Stimulated activated CD4-positive, alpha-beta T cell treated with anti-CD3 and anti-CD28 coated beads, Interleukin-1b, Interleukin-23, amount 100 ng/mL, for 1 hour (primary cell): ENCODE data around the gene CADPS2.
"Not testable (repeated sequence)": the region's sequence is repeated elsewhere in the genome, so short reads cannot be mapped to it uniquely, and the experiment has no call there.

Experiments
- DNase-seq, 2 donors: peaks; one replicate each; pipeline ENCODE4 v3.0.0-alpha.2; 2020; ENCODE audit warnings: low read depth in 2 of 2

Gene CADPS2

GRCh38 chr7:122675011-122675410, 211.2 kb downstream of the CADPS2 start:
- no peak for DNase-seq

GRCh38 chr7:122674502-122674901, 211.8 kb downstream of the CADPS2 start:
- no peak for DNase-seq

GRCh38 chr7:122673951-122674350, 212.3 kb downstream of the CADPS2 start:
- no peak for DNase-seq

GRCh38 chr7:122672536-122672935, 213.7 kb downstream of the CADPS2 start:
- DNase-seq = no peak

- DNase-seq = no peak
Observed at GRCh38 chr7:122663733-122664132, 222.5 kb downstream of the CADPS2 start.

GRCh38 chr7:122658856-122659255, 227.4 kb downstream of the CADPS2 start:
- DNase-seq = no peak

- DNase-seq = no peak
Observed at GRCh38 chr7:122653685-122654084, 232.6 kb downstream of the CADPS2 start.

GRCh38 chr7:122652876-122653275, 233.4 kb downstream of the CADPS2 start:
- DNase-seq = no peak

GRCh38 chr7:122651451-122651850, 234.8 kb downstream of the CADPS2 start:
- no peak for DNase-seq

- no peak for DNase-seq
Observed at GRCh38 chr7:122643250-122643649, 243.0 kb downstream of the CADPS2 start.

- DNase-seq = no peak
Observed at GRCh38 chr7:122638459-122638858, 247.8 kb downstream of the CADPS2 start.

- DNase-seq = no peak
Observed at GRCh38 chr7:122637784-122638183, 248.5 kb downstream of the CADPS2 start.

GRCh38 chr7:122635481-122635880, 250.8 kb downstream of the CADPS2 start:
- not testable (repeated sequence) for DNase-seq

GRCh38 chr7:122633472-122633871, 252.8 kb downstream of the CADPS2 start:
- DNase-seq = no peak

GRCh38 chr7:122632238-122632637, 254.0 kb downstream of the CADPS2 start:
- DNase-seq = no peak

- no peak for DNase-seq
Observed at GRCh38 chr7:122629412-122629953, 256.8 kb downstream of the CADPS2 start.

- DNase-seq = no peak
Observed at GRCh38 chr7:122628651-122629411, 257.4 kb downstream of the CADPS2 start.

GRCh38 chr7:122626785-122627184, 259.5 kb downstream of the CADPS2 start:
- DNase-seq = no peak

GRCh38 chr7:122622682-122623081, 263.6 kb downstream of the CADPS2 start:
- no peak for DNase-seq

GRCh38 chr7:122619664-122620063, 266.6 kb downstream of the CADPS2 start:
- DNase-seq = no peak

GRCh38 chr7:122618585-122619189, 267.6 kb downstream of the CADPS2 start:
- no peak for DNase-seq

- DNase-seq = no peak
Observed at GRCh38 chr7:122616951-122617350, 269.3 kb downstream of the CADPS2 start.

GRCh38 chr7:122605929-122606328, 280.3 kb downstream of the CADPS2 start:
- DNase-seq = no peak
